ENCODE measurements around the gene GRIP2. TPM values are rescaled to one million over a fixed set of nuclear protein-coding genes. Genes with fewer than 3 reads are reported as not detected.

Gene GRIP2
- total and polyA plus RNA-seq, 9 of the 15 experiments (the other 6 are each of a cell fraction or from before 2014, with no cell fraction given), result 0.01 TPM; not detected in 7

DNA sequence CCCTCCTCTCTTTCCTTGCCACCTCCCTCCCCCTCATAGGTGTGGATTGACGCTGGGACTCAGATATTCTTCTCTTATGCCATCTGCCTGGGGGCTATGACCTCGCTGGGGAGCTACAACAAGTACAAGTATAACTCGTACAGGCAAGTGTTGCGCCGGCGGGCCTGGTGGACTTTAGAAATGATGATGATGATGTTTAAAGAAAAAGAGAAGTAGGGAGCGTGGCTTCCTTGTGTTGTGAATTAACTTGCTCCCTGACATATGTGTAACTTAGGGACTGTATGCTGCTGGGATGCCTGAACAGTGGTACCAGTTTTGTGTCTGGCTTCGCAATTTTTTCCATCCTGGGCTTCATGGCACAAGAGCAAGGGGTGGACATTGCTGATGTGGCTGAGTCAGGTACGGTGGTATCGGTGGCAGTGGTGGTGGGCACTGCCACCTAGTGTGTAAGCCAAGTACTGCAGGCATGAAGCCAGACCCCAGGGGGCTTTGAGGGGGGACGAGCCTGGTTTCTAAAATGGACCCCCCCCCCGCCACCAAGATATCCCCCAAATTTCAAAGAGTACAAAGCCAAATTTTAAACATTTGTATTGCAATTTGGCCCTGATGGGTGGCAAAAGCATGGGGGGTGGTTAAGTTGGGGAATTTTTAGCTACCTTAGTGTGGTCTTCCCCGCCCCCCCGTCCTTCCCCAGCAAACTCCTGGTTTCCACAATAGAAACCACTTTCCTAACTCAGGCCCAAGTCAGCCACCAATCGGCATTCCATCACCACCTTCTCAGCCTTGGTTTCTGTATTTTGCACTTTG is 72.1 kb downstream of the GRIP2 start (continued):
- TF ChIP-seq, protein P1, sequence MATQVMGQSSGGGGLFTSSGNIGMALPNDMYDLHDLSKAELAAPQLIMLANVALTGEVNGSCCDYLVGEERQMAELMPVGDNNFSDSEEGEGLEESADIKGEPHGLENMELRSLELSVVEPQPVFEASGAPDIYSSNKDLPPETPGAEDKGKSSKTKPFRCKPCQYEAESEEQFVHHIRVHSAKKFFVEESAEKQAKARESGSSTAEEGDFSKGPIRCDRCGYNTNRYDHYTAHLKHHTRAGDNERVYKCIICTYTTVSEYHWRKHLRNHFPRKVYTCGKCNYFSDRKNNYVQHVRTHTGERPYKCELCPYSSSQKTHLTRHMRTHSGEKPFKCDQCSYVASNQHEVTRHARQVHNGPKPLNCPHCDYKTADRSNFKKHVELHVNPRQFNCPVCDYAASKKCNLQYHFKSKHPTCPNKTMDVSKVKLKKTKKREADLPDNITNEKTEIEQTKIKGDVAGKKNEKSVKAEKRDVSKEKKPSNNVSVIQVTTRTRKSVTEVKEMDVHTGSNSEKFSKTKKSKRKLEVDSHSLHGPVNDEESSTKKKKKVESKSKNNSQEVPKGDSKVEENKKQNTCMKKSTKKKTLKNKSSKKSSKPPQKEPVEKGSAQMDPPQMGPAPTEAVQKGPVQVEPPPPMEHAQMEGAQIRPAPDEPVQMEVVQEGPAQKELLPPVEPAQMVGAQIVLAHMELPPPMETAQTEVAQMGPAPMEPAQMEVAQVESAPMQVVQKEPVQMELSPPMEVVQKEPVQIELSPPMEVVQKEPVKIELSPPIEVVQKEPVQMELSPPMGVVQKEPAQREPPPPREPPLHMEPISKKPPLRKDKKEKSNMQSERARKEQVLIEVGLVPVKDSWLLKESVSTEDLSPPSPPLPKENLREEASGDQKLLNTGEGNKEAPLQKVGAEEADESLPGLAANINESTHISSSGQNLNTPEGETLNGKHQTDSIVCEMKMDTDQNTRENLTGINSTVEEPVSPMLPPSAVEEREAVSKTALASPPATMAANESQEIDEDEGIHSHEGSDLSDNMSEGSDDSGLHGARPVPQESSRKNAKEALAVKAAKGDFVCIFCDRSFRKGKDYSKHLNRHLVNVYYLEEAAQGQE (IDR thresholded peaks at IDR 0.05; ENCODE audit: borderline replicate concordance), result peak; percentile 75
- TF ChIP-seq, protein P1 (CRISPR knock-in tag; IDR thresholded peaks at IDR 0.05; ENCODE audit: low read depth), result no peak
- no peak for TF ChIP-seq HCFC1 (IDR thresholded peaks at IDR 0.05; ENCODE audit: low read depth, low read length)
- TF ChIP-seq, protein P2, sequence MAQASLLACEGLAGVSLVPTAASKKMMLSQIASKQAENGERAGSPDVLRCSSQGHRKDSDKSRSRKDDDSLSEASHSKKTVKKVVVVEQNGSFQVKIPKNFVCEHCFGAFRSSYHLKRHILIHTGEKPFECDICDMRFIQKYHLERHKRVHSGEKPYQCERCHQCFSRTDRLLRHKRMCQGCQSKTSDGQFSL (CRISPR knock-in tag; IDR thresholded peaks at IDR 0.05), result no peak
- TF ChIP-seq, protein P2 (tag; IDR thresholded peaks at IDR 0.05), result peak in 1 of 2 experiments; percentile 32; a peak in 1 of 4 replicates
- 0 out of 2 replicates have a peak, but pooled peaks have one; percentile 9 for TF ChIP-seq ATF7 (IDR thresholded peaks at IDR 0.05)
- TF ChIP-seq JUND (IDR thresholded peaks at IDR 0.05; ENCODE audit: borderline replicate concordance, low read depth, low read length), result 0 out of 2 replicates have a peak, but pooled peaks have one; percentile 22
- TF ChIP-seq JUND (tag; IDR thresholded peaks at IDR 0.05; ENCODE audit: borderline replicate concordance, low read depth, low read length), result no peak
- TF ChIP-seq TEAD4 (IDR thresholded peaks at IDR 0.05; ENCODE audit: low read length), result no peak
- TF ChIP-seq TEAD4 (CRISPR knock-in tag; IDR thresholded peaks at IDR 0.05; ENCODE audit: borderline replicate concordance), result no peak
- TF ChIP-seq, protein P3, sequence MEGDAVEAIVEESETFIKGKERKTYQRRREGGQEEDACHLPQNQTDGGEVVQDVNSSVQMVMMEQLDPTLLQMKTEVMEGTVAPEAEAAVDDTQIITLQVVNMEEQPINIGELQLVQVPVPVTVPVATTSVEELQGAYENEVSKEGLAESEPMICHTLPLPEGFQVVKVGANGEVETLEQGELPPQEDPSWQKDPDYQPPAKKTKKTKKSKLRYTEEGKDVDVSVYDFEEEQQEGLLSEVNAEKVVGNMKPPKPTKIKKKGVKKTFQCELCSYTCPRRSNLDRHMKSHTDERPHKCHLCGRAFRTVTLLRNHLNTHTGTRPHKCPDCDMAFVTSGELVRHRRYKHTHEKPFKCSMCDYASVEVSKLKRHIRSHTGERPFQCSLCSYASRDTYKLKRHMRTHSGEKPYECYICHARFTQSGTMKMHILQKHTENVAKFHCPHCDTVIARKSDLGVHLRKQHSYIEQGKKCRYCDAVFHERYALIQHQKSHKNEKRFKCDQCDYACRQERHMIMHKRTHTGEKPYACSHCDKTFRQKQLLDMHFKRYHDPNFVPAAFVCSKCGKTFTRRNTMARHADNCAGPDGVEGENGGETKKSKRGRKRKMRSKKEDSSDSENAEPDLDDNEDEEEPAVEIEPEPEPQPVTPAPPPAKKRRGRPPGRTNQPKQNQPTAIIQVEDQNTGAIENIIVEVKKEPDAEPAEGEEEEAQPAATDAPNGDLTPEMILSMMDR (IDR thresholded peaks at IDR 0.05 in 2 of 3, conservative IDR thresholded peaks at IDR 0.05 in 1 of 3; ENCODE audit: insufficient read depth in 2 of 3, low read depth in 1 of 3, low read length in 3 of 3), result peak; percentile 73 to 87 (median 77)
- TF ChIP-seq SMAD1 (IDR thresholded peaks at IDR 0.05; ENCODE audit: low read depth, low read length, partially characterized antibody), result no peak
- TF ChIP-seq POLR2A (conservative IDR thresholded peaks at IDR 0.05), result no peak
- TF ChIP-seq, protein P4, sequence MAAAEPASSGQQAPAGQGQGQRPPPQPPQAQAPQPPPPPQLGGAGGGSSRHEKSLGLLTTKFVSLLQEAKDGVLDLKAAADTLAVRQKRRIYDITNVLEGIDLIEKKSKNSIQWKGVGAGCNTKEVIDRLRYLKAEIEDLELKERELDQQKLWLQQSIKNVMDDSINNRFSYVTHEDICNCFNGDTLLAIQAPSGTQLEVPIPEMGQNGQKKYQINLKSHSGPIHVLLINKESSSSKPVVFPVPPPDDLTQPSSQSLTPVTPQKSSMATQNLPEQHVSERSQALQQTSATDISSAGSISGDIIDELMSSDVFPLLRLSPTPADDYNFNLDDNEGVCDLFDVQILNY (CRISPR knock-in tag; IDR thresholded peaks at IDR 0.05), result 0 out of 2 replicates have a peak, but pooled peaks have one; percentile 47
- TF ChIP-seq CHCHD3 (CRISPR knock-in tag; IDR thresholded peaks at IDR 0.05), result no peak
- TF ChIP-seq SMC3 (conservative IDR thresholded peaks at IDR 0.05; ENCODE audit: insufficient read depth, low read depth, low read length), result peak; percentile 87
- no peak for TF ChIP-seq TRIM24 (IDR thresholded peaks at IDR 0.05)

Measured in K562 (cell line).